Measurements from ENCODE around the gene AURKA. TPM values are rescaled to one million over a fixed set of nuclear protein-coding genes. Genes with fewer than 3 reads are reported as not detected.

Gene AURKA
- 10 to 100 TPM in 1 of 2 donors, 1 to 10 TPM in 1; 3.7 to 22.3 TPM for total RNA-seq
- polyA plus RNA-seq (ENCODE audit: insufficient read length in 6 of 6), result 10 to 100 TPM; 12.0 to 28.8 (median 17.2) TPM
- long read RNA-seq, donor 1, partial matches to known transcripts, result 0 of 7 reads
- long read RNA-seq, donor 1, other reads (novel, unspliced or antisense), result 0 of 7 reads
- long read RNA-seq, donor 2, partial matches to known transcripts, result 0 of 6 reads
- long read RNA-seq, donor 2, other reads (novel, unspliced or antisense), result 0 of 6 reads
- long read RNA-seq, donor 3, partial matches to known transcripts, result 0 of 3 reads
- long read RNA-seq, donor 3, other reads (novel, unspliced or antisense), result 0 of 3 reads
- long read RNA-seq, donor 4, partial matches to known transcripts, result 10 of 16 reads
- long read RNA-seq, donor 4, other reads (novel, unspliced or antisense), result 2 of 16 reads
- long read RNA-seq, donor 5, partial matches to known transcripts, result 0 of 1 reads
- long read RNA-seq, donor 5, other reads (novel, unspliced or antisense), result 0 of 1 reads
- long read RNA-seq, donor 6, partial matches to known transcripts, result 0 of 4 reads
- long read RNA-seq, donor 6, other reads (novel, unspliced or antisense), result 0 of 4 reads
- long read RNA-seq, donor 7, partial matches to known transcripts, result 0 of 7 reads
- long read RNA-seq, donor 7, other reads (novel, unspliced or antisense), result 0 of 7 reads
- long read RNA-seq, donor 8, partial matches to known transcripts, result 0 of 3 reads
- long read RNA-seq, donor 8, other reads (novel, unspliced or antisense), result 0 of 3 reads
- long read RNA-seq, donor 9, result 0 reads
- long read RNA-seq, donor 10, partial matches to known transcripts, result 0 of 2 reads
- long read RNA-seq, donor 10, other reads (novel, unspliced or antisense), result 0 of 2 reads
- long read RNA-seq, donor 11, partial matches to known transcripts, result 0 of 3 reads
- long read RNA-seq, donor 11, other reads (novel, unspliced or antisense), result 0 of 3 reads
- long read RNA-seq, donor 12, result 0 reads

- no peaks in the 10 kb centered on the region for H3K27me3 ChIP-seq
- ATAC-seq, result peak; percentile 97
- peaks cover 14 to 32% of the 10 kb centered on the region in 2 donors for H3K4me1 ChIP-seq
- no peak for TF ChIP-seq CTCF (IDR thresholded peaks at IDR 0.05)
- peak within 1 kb of the TSS; percentile 78 to 87 for H3K4me3 ChIP-seq
- peak; percentile 98 to 100 (median 99) for DNase-seq
- intact Hi-C loops (cut with DNase I), result loop anchor here in 1 of 2 donors (10.0 kb wide), 1 partner anchor 62 kb away; no protein-coding TSS in a partner anchor
- peak within 1 kb of the TSS; percentile 91 to 96 for H3K27ac ChIP-seq
- H3K36me3 ChIP-seq, result peaks cover 0 to 27% of the 10 kb centered on the region in 2 donors
- H3K9me3 ChIP-seq, result no peaks in the 10 kb centered on the region
Measured at GRCh38 chr20:56392132-56392880, at the start of gene AURKA, which contains the start of gene CSTF1. Gene AURKA (minus strand): TSS chr20:56392215. CDS start chr20:56388197, 4,018 bp downstream. Gene CSTF1 (plus strand): TSS chr20:56392645. CDS start chr20:56395553, 2,908 bp downstream.

- DNase-seq, result no peak
- peaks cover 0 to 13% of the 10 kb centered on the region in 2 donors for H3K27me3 ChIP-seq
- no peak for TF ChIP-seq CTCF (IDR thresholded peaks at IDR 0.05)
- H3K36me3 ChIP-seq, result peaks cover 0 to under 1% of the 10 kb centered on the region in 2 donors
- peak overlapping the region; percentile 46 to 55 for H3K27ac ChIP-seq
- no peaks in the 10 kb centered on the region for H3K9me3 ChIP-seq
- peaks cover 4 to 25% of the 10 kb centered on the region in 2 donors for H3K4me1 ChIP-seq
- H3K4me3 ChIP-seq, result no peak overlapping the region
- ATAC-seq, result no peak
- intact Hi-C loops (cut with DNase I), result no loop called here
Measured at GRCh38 chr20:56440346-56441007, 48.5 kb upstream of the AURKA start.

GRCh38 chr20:56439771-56440291 is 47.8 kb upstream of the AURKA start:
- Histone ChIP-seq H3K36me3 (no peaks in the 10 kb centered on the region), H3K27ac (peak overlapping the region; percentile 46 to 55), H3K4me1 (peaks cover 4 to 30% of the 10 kb centered on the region in 2 donors), H3K27me3 (peaks cover 0 to 8% of the 10 kb centered on the region in 2 donors), H3K9me3 (no peaks in the 10 kb centered on the region), H3K4me3 (no peak overlapping the region)
- intact Hi-C loops (cut with DNase I), result no loop called here
- no peak for TF ChIP-seq CTCF (IDR thresholded peaks at IDR 0.05)
- DNase-seq (peak in 2 of 4 donors; percentile 91 to 94), ATAC-seq (peak; percentile 65)

GRCh38 chr20:56438284-56438683 is 46.3 kb upstream of the AURKA start:
- ATAC-seq (no peak), DNase-seq (no peak)
- no peaks in the 10 kb centered on the region for H3K27me3 ChIP-seq
- no peaks in the 10 kb centered on the region for H3K36me3 ChIP-seq
- H3K27ac ChIP-seq, result peak overlapping the region in 1 of 2 donors; percentile 25
- intact Hi-C loops (cut with DNase I), result no loop called here
- peaks cover 4 to 30% of the 10 kb centered on the region in 2 donors for H3K4me1 ChIP-seq
- TF ChIP-seq CTCF (IDR thresholded peaks at IDR 0.05), result no peak
- H3K9me3 ChIP-seq, result no peaks in the 10 kb centered on the region
- no peak overlapping the region for H3K4me3 ChIP-seq

Measured in left lung (tissue), 14 donors.